ENCODE data around the gene GPLD1.

GRCh38 chr6:24385536-24386269, 103.7 kb downstream of the GPLD1 start:
- TF ChIP-seq CTCF (IDR thresholded peaks at IDR 0.05; ENCODE audit: low read depth, low read length, missing input control), result no peak
- no peak for TF ChIP-seq REST (IDR thresholded peaks at IDR 0.05)
- TF ChIP-seq GABPA (IDR thresholded peaks at IDR 0.05 in 1 of 2, conservative IDR thresholded peaks at IDR 0.05 in 1 of 2), result no peak
- TF ChIP-seq MAX (IDR thresholded peaks at IDR 0.05), result no peak
- no peak for TF ChIP-seq FOXA2 (IDR thresholded peaks at IDR 0.05)
- TF ChIP-seq FOXA1 (IDR thresholded peaks at IDR 0.05), result no peak
- TF ChIP-seq EGR1 (IDR thresholded peaks at IDR 0.05; ENCODE audit: low read depth in 2 of 2), result no peak
- TF ChIP-seq RAD21 (IDR thresholded peaks at IDR 0.05), result no peak
- no peak for TF ChIP-seq YY1 (IDR thresholded peaks at IDR 0.05)
- TF ChIP-seq HNF4A (conservative IDR thresholded peaks at IDR 0.05), result peak; percentile 75 to 81
- TF ChIP-seq RXRA (IDR thresholded peaks at IDR 0.05), result peak; percentile 78 to 90
- TF ChIP-seq ZBTB33 (IDR thresholded peaks at IDR 0.05), result no peak
